Spleen (tissue), 11 donors: ENCODE results near the gene STK4. TPM values are rescaled to one million over a fixed set of nuclear protein-coding genes. Genes with fewer than 3 reads are reported as not detected.
"Not testable (repeated sequence)": the region's sequence is repeated elsewhere in the genome, so short reads cannot be mapped to it uniquely, and the experiment has no call there.

ENCODE experiments used
- DNase-seq: peaks from one replicate; pipeline ENCODE4 v3.0.0-alpha.2; 2020
- H3K27ac ChIP-seq, 8 donors: fragments of 200-600 bp; sonication (generic) in 7 of 8; 1 replicate in 4 of 8; 2 replicates in 4 of 8; pipeline versions ENCODE4 v1.5.0 to v1.8.0; 2016 to 2021; ENCODE audit warnings: inconsistent platforms in 4 of 8, mild to moderate bottlenecking in 4 of 8, moderate library complexity in 1 of 8
- H3K27me3 ChIP-seq, 7 donors: fragments of 200-600 bp; sonication (generic) in 6 of 7; replicated peaks in 1 of 7; 1 replicate in 4 of 7; 2 replicates in 3 of 7; pipeline versions ENCODE4 v1.5.0 to v1.8.0; 2016 to 2021; ENCODE audit warnings: inconsistent platforms in 3 of 7, mild to moderate bottlenecking in 1 of 7
- H3K36me3 ChIP-seq, 6 donors: fragments of 200-600 bp; sonication (generic) in 5 of 6; 1 replicate in 4 of 6; 2 replicates in 2 of 6; pipeline versions ENCODE4 v1.5.0 to v1.8.0; 2016 to 2021; ENCODE audit warnings: inconsistent platforms in 2 of 6
- H3K4me1 ChIP-seq, 6 donors: fragments of 200-600 bp; sonication (generic) in 5 of 6; 1 replicate in 3 of 6; 2 replicates in 3 of 6; pipeline versions ENCODE4 v1.5.0 to v1.8.0; 2016 to 2021; ENCODE audit warnings: inconsistent platforms in 3 of 6
- H3K4me3 ChIP-seq, 8 donors: fragments of 200-600 bp; sonication (generic) in 7 of 8; 1 replicate in 4 of 8; 2 replicates in 4 of 8; pipeline versions ENCODE4 v1.5.0 to v1.8.0; 2016 to 2021; ENCODE audit warnings: inconsistent platforms in 4 of 8, mild to moderate bottlenecking in 4 of 8, moderate library complexity in 2 of 8
- H3K9me3 ChIP-seq, 8 donors: fragments of 200-600 bp; sonication (generic) in 7 of 8; 1 replicate in 4 of 8; 2 replicates in 4 of 8; pipeline versions ENCODE4 v1.5.0 to v1.8.0; 2016 to 2021; ENCODE audit warnings: inconsistent platforms in 4 of 8
- CTCF ChIP-seq, 11 experiments: fragments of 200-600 bp in 7 of 11; fragments of 450-650 bp in 4 of 11; sonication (generic) in 4 of 11; IDR thresholded peaks in 8 of 11; conservative IDR thresholded peaks in 3 of 11; 1 replicate in 7 of 11; 2 replicates in 4 of 11; pipeline versions ENCODE4 v1.4.0 to v1.8.0; 2016 to 2021; ENCODE audit warnings: antibody characterized with exemption in 11 of 11, inconsistent platforms in 4 of 11, mild to moderate bottlenecking in 1 of 11
- POLR2A ChIP-seq, 3 donors: fragments of 450-650 bp; IDR thresholded peaks; one replicate each; pipeline ENCODE4 v1.5.1; 2017; ENCODE audit warnings: antibody characterized with exemption in 3 of 3, mild to moderate bottlenecking in 1 of 3
- POLR2AphosphoS5 ChIP-seq, 3 donors: sonication (generic); formaldehyde crosslinking; IDR thresholded peaks; one replicate each; pipeline ENCODE4 v1.5.1; 2017; ENCODE audit warnings: antibody characterized with exemption in 3 of 3
- WGBS, 5 donors: extraction: QIAGEN DNeasy Blood & Tissue Kit in 3 of 5; methylation state at CpG; one replicate each; pipeline versions ENCODE4 v1.1.5 to v1.1.7; 2013 to 2018; 5-methylcytosine and 5-hydroxymethylcytosine counted together
- intact Hi-C: fragments of 100-400 bp; cut with DNase I; formaldehyde crosslinking; loops from one replicate; pipeline ENCODE4 v1.15.0; 2023; ENCODE audit warnings: low total_unique reads
- polyA plus RNA-seq, 3 donors: library from polyadenylated mRNA; stranded (reverse); fragments of 200-250 nt; gene quantifications; one replicate each; pipeline ENCODE4 v1.2.1, GENCODE V29; 2013
- total RNA-seq, 7 donors: library from RNA; depleted of rRNA in 3 of 7; stranded (reverse); fragments of >200 nt in 3 of 7; fragmentation: NEBNext Ultra II Directional in 4 of 7; extraction: Animal tissue kit (Norgen Biotek cat#: 25700) in 4 of 7; gene quantifications; one replicate each; pipeline versions ENCODE4 v1.1.0 to v1.2.1, GENCODE V29; 2016 to 2021
- donor health status: healthy with polysubstance abuse.
- donor health status: DM: no; HTN: no; CAD: no; lungs with moderate emphysema.
- donor health status: DM: no; HTN: no; CAD: no.
- donor health status: Bipolar disorder and iron deficiency.
- donor health status: healthy.
- donor health status: DM: no; HTN: no; CAD: no.
- donor health status: DM: yes; HTN: yes; CAD: no.

STK4 gene
- total and polyA plus RNA-seq, 10 donors = 19.0 to 241 (median 124) TPM

- intact Hi-C loops = no loop called here
- H3K9me3 ChIP-seq = no peaks in the 10 kb centered on the region
- H3K27ac ChIP-seq = no peak overlapping the region
- H3K4me3 ChIP-seq = no peak overlapping the region
- TF ChIP-seq POLR2A (IDR thresholded peaks at IDR 0.05) = no peak
- peak; percentile 35 to 76 (median 63) for TF ChIP-seq CTCF (IDR thresholded peaks at IDR 0.05 in 8 of 11, conservative IDR thresholded peaks at IDR 0.05 in 3 of 11)
- TF ChIP-seq POLR2AphosphoS5 (IDR thresholded peaks at IDR 0.05) = no peak
- DNase-seq = no peak
- WGBS, 5 donors = 28 to 39% (median 33%) methylated on average over 2 of the region's 2 CpGs
- no peaks in the 10 kb centered on the region for H3K27me3 ChIP-seq
- H3K4me1 ChIP-seq = peaks cover 0 to 88% (median 9%) of the 10 kb centered on the region in 6 donors
- H3K36me3 ChIP-seq = peaks cover 0 to 97% (median 55%) of the 10 kb centered on the region in 6 donors
Measured at GRCh38 chr20:45011108-45011526, 44.8 kb downstream of the STK4 start.

DNA sequence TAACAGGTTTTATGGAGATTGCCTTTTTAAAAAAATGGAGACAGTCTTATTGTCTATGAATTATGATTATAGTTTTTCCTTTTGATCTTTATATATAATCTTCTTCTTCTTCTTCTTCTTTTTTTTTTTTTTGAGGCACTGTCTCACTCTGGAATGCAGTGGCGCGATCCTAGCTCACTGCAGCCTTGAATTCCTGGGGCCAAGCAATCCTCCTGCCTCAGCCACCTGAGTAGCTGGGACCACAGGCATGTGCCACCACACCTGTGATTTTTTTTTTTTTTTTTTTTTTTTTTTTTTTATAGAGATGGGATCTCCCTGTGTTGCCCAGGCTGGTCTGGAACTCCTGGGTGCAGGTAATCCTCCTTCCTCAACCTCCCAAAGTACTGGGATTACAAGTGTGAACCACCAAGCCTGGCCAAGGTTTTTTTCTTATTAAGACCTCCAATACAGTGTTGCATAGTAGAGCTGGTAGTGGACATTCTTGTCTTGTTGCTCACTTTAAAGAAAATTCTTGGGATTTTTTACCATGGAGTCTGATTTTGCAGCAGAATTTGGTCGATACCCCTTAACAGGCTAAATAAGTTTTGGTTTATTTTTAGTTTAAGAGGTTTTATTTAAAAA lies 46.5 kb downstream of the STK4 start:
- peaks cover 0 to 100% (median 9%) of the 10 kb centered on the region in 6 donors for H3K4me1 ChIP-seq
- intact Hi-C loops = no loop called here
- no peak for TF ChIP-seq POLR2AphosphoS5 (IDR thresholded peaks at IDR 0.05)
- no peak for TF ChIP-seq CTCF (IDR thresholded peaks at IDR 0.05 in 8 of 11, conservative IDR thresholded peaks at IDR 0.05 in 3 of 11)
- no peak for TF ChIP-seq POLR2A (IDR thresholded peaks at IDR 0.05)
- no peaks in the 10 kb centered on the region for H3K9me3 ChIP-seq
- H3K27me3 ChIP-seq = no peaks in the 10 kb centered on the region
- DNase-seq = no peak
- 91 to 99% (median 95%) methylated on average over 3 of the region's 3 CpGs for WGBS, 5 donors
- H3K36me3 ChIP-seq = peaks cover 0 to 97% (median 44%) of the 10 kb centered on the region in 6 donors
- H3K27ac ChIP-seq = no peak overlapping the region
- H3K4me3 ChIP-seq = no peak overlapping the region

DNA sequence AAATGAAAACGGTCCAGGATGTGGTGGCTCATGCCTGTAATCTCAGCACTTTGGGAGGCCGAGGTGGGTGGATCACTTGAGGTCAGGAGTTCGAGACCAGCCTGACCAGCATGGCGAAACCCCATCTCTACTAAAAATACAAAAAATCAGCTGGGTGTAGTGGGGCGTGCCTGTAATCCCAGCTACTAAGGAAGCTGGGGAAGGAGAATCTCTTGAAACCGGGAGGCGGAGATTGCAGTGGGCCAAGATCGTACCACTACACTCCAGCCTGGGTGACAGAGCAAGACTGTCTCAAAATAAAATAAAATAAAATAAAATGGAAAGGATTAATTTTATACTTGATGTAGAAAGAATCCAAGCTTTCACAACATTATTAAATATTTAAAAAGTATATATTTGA lies 47.8 kb downstream of the STK4 start:
- DNase-seq, H3K4me3 ChIP-seq, H3K9me3 ChIP-seq, H3K27me3 ChIP-seq, intact Hi-C loops, H3K27ac ChIP-seq: not testable (repeated sequence)
- H3K4me1 ChIP-seq = peaks cover 0 to 99% (median 9%) of the 10 kb centered on the region in 6 donors
- peaks cover 0 to 97% (median 43%) of the 10 kb centered on the region in 6 donors for H3K36me3 ChIP-seq
- 79 to 92% (median 80%) methylated on average over 8 of the region's 8 CpGs for WGBS, 5 donors

- 82 to 87% (median 86%) methylated on average over 4 of the region's 4 CpGs for WGBS, 5 donors
- TF ChIP-seq CTCF (IDR thresholded peaks at IDR 0.05 in 8 of 11, conservative IDR thresholded peaks at IDR 0.05 in 3 of 11) = no peak
- no peak for TF ChIP-seq POLR2AphosphoS5 (IDR thresholded peaks at IDR 0.05)
- TF ChIP-seq POLR2A (IDR thresholded peaks at IDR 0.05) = no peak
- H3K4me3 ChIP-seq = no peak overlapping the region
- peaks cover 0 to 97% (median 38%) of the 10 kb centered on the region in 6 donors for H3K36me3 ChIP-seq
- no peak for DNase-seq
- intact Hi-C loops = no loop called here
- no peak overlapping the region for H3K27ac ChIP-seq
- no peaks in the 10 kb centered on the region for H3K27me3 ChIP-seq
- peaks cover 0 to 98% (median 12%) of the 10 kb centered on the region in 6 donors for H3K4me1 ChIP-seq
- no peaks in the 10 kb centered on the region for H3K9me3 ChIP-seq
Measured at GRCh38 chr20:45014671-45015415, 48.5 kb downstream of the STK4 start.
